NT2/D1 (cell line): Measurements from ENCODE around the gene PAH.
A peak's percentile ranks its signal among the peaks of the same experiment; 100 is the strongest.

Experiments used
- DNase-seq: peaks from one replicate; pipeline ENCODE4 v3.0.0-alpha.2; 2011; ENCODE audit warnings: low read depth, low spot score
- H3K27me3 ChIP-seq: 2 replicates; pipeline ENCODE4 v1.6.0; 2011; ENCODE audit warnings: mild to moderate bottlenecking; ENCODE audit not compliant: insufficient read length, insufficient read depth
- H3K36me3 ChIP-seq: 2 replicates; pipeline ENCODE4 v1.6.1; 2011; ENCODE audit warnings: mild to moderate bottlenecking, low read length, mixed read lengths; ENCODE audit not compliant: insufficient read depth, insufficient read length
- H3K4me1 ChIP-seq: 2 replicates; pipeline ENCODE4 v1.5.1; 2011; ENCODE audit not compliant: insufficient read depth, insufficient read length
- H3K4me3 ChIP-seq: 2 replicates; pipeline ENCODE4 v1.5.1; 2011; ENCODE audit warnings: low read depth; ENCODE audit not compliant: insufficient read length
- H3K9ac ChIP-seq: 2 replicates; pipeline ENCODE4 v1.6.0; 2011; ENCODE audit warnings: low read depth; ENCODE audit not compliant: insufficient read length
- H3K9me3 ChIP-seq: 2 replicates; pipeline ENCODE4 v1.5.1; 2011; ENCODE audit warnings: mild to moderate bottlenecking, low read length; ENCODE audit not compliant: insufficient read depth
- SUZ12 ChIP-seq: IDR thresholded peaks from 2 replicates; pipeline ENCODE4 v1.6.1; 2011; ENCODE audit not compliant: insufficient read length, insufficient read depth; ENCODE audit errors: extremely low read depth
- YY1 ChIP-seq: IDR thresholded peaks from 2 replicates; pipeline ENCODE4 v1.6.1; 2011; ENCODE audit not compliant: insufficient read length, insufficient read depth
- ZNF274 ChIP-seq: IDR thresholded peaks from 2 replicates; pipeline ENCODE4 v1.6.1; 2011; ENCODE audit warnings: mild to moderate bottlenecking, low read depth, low read length

PAH gene

GRCh38 chr12:102907918-102908317 lies 9.1 kb downstream of the PAH start:
- H3K4me1 ChIP-seq, result no peaks in the 10 kb centered on the region
- no peak overlapping the region for H3K9ac ChIP-seq
- H3K4me3 ChIP-seq, result no peak overlapping the region
- DNase-seq, result no peak
- no peaks in the 10 kb centered on the region for H3K9me3 ChIP-seq
- H3K36me3 ChIP-seq, result no peaks in the 10 kb centered on the region
- H3K27me3 ChIP-seq, result no peaks in the 10 kb centered on the region
- TF ChIP-seq SUZ12 (no peak), YY1 (no peak), ZNF274 (no peak)

GRCh38 chr12:102905229-102905628 lies 11.8 kb downstream of the PAH start:
- no peak overlapping the region for H3K9ac ChIP-seq
- TF ChIP-seq ZNF274, result no peak
- no peak for TF ChIP-seq YY1

GRCh38 chr12:102903337-102904007 lies 13.6 kb downstream of the PAH start:
- DNase-seq, result no peak
- Histone ChIP-seq H3K4me3 (no peak overlapping the region), H3K9me3 (no peaks in the 10 kb centered on the region), H3K9ac (no peak overlapping the region), H3K36me3 (no peaks in the 10 kb centered on the region), H3K4me1 (no peaks in the 10 kb centered on the region), H3K27me3 (no peaks in the 10 kb centered on the region)
- TF ChIP-seq SUZ12 (no peak), ZNF274 (no peak), YY1 (no peak)

More at GRCh38 chr12:102905229-102905628, 11.8 kb downstream of the PAH start:
- Histone ChIP-seq H3K27me3 (no peaks in the 10 kb centered on the region), H3K36me3 (no peaks in the 10 kb centered on the region), H3K9me3 (no peaks in the 10 kb centered on the region), H3K4me3 (no peak overlapping the region), H3K4me1 (no peaks in the 10 kb centered on the region)
- DNase-seq, result no peak

GRCh38 chr12:102902093-102902492 lies 15.0 kb downstream of the PAH start:
- no peaks in the 10 kb centered on the region for H3K4me1 ChIP-seq
- TF ChIP-seq SUZ12, result no peak
- TF ChIP-seq ZNF274, result no peak
- no peak for TF ChIP-seq YY1
- no peak overlapping the region for H3K4me3 ChIP-seq
- no peaks in the 10 kb centered on the region for H3K27me3 ChIP-seq
- no peaks in the 10 kb centered on the region for H3K9me3 ChIP-seq
- no peak overlapping the region for H3K9ac ChIP-seq
- H3K36me3 ChIP-seq, result no peaks in the 10 kb centered on the region
- no peak for DNase-seq

GRCh38 chr12:102900389-102900788 lies 16.7 kb downstream of the PAH start:
- DNase-seq, result no peak
- Histone ChIP-seq H3K4me3 (no peak overlapping the region), H3K36me3 (no peaks in the 10 kb centered on the region), H3K9me3 (no peaks in the 10 kb centered on the region), H3K27me3 (no peaks in the 10 kb centered on the region), H3K4me1 (no peaks in the 10 kb centered on the region), H3K9ac (no peak overlapping the region)
- TF ChIP-seq ZNF274 (no peak), SUZ12 (no peak), YY1 (no peak)

GRCh38 chr12:102896067-102896466 lies 21.0 kb downstream of the PAH start:
- no peak for TF ChIP-seq SUZ12
- no peak for TF ChIP-seq YY1
- no peak for TF ChIP-seq ZNF274
- Histone ChIP-seq H3K36me3 (no peaks in the 10 kb centered on the region), H3K9ac (no peak overlapping the region), H3K4me1 (no peaks in the 10 kb centered on the region), H3K27me3 (no peaks in the 10 kb centered on the region), H3K4me3 (no peak overlapping the region), H3K9me3 (no peaks in the 10 kb centered on the region)
- no peak for DNase-seq

GRCh38 chr12:102891756-102892155 lies 25.3 kb downstream of the PAH start:
- H3K36me3 ChIP-seq, result no peaks in the 10 kb centered on the region
- H3K4me3 ChIP-seq, result no peak overlapping the region
- H3K27me3 ChIP-seq, result no peaks in the 10 kb centered on the region
- no peaks in the 10 kb centered on the region for H3K4me1 ChIP-seq
- no peak overlapping the region for H3K9ac ChIP-seq
- peak; percentile 8 for DNase-seq
- no peaks in the 10 kb centered on the region for H3K9me3 ChIP-seq
- no peak for TF ChIP-seq YY1
- TF ChIP-seq ZNF274, result no peak
- TF ChIP-seq SUZ12, result no peak

- Histone ChIP-seq H3K9ac (no peak overlapping the region), H3K27me3 (no peaks in the 10 kb centered on the region), H3K4me1 (no peaks in the 10 kb centered on the region), H3K4me3 (no peak overlapping the region), H3K9me3 (no peaks in the 10 kb centered on the region), H3K36me3 (no peaks in the 10 kb centered on the region)
- no peak for TF ChIP-seq YY1
- TF ChIP-seq SUZ12, result no peak
- TF ChIP-seq ZNF274, result no peak
- DNase-seq, result no peak
These were observed 28.5 kb downstream of the PAH start for GRCh38 chr12:102888511-102888910.
